Ascending aorta (tissue), 2 donors: ENCODE results near the gene SNTG2. TPM values are rescaled to one million over a fixed set of nuclear protein-coding genes. Genes with fewer than 3 reads are reported as not detected.

ENCODE experiments used
- DNase-seq, 2 donors: peaks; one replicate each; pipeline ENCODE4 v3.0.0-alpha.2; 2019; ENCODE audit warnings: low spot score in 2 of 2
- H3K27ac ChIP-seq, 2 donors: fragments of 200-600 bp; sonication (generic); one replicate each; pipeline ENCODE4 v1.5.1; 2016 to 2017; ENCODE audit warnings: mild to moderate bottlenecking in 1 of 2
- H3K27me3 ChIP-seq: fragments of 200-600 bp; sonication (generic); one replicate; pipeline ENCODE4 v1.5.1; 2017
- H3K36me3 ChIP-seq, 2 donors: fragments of 200-600 bp; sonication (generic); one replicate each; pipeline ENCODE4 v1.5.1; 2016
- H3K4me1 ChIP-seq, 2 donors: fragments of 200-600 bp; sonication (generic); one replicate each; pipeline ENCODE4 v1.5.1; 2016 to 2017; ENCODE audit warnings: mild to moderate bottlenecking in 1 of 2
- H3K4me3 ChIP-seq, 2 donors: fragments of 200-600 bp; sonication (generic); one replicate each; pipeline ENCODE4 v1.5.1; 2016 to 2017; ENCODE audit warnings: mild to moderate bottlenecking in 1 of 2
- H3K9me3 ChIP-seq, 2 donors: fragments of 200-600 bp; sonication (generic); one replicate each; pipeline ENCODE4 v1.5.1; 2016
- intact Hi-C: fragments of 100-400 bp; cut with DNase I; formaldehyde crosslinking; loops from one replicate; pipeline ENCODE4 v1.15.1; 2023
- total RNA-seq: library from RNA; depleted of rRNA; stranded (reverse); fragments of >200 nt; gene quantifications from one replicate; pipeline ENCODE4 v1.1.0, GENCODE V29; 2016
- TF ChIP-seq, protein P1 (sequence below), 3 experiments: fragments of 200-600 bp in 2 of 3; fragments of 450-650 bp in 1 of 3; sonication (generic) in 2 of 3; IDR thresholded peaks; one replicate each; pipeline ENCODE4 v1.5.1; 2016 to 2019; ENCODE audit warnings: antibody characterized with exemption in 3 of 3, mild to moderate bottlenecking in 1 of 3, moderate library complexity in 1 of 3

Gene SNTG2
- total RNA-seq, 1 donor from 2014 or later, result 9.9 TPM

DNA sequence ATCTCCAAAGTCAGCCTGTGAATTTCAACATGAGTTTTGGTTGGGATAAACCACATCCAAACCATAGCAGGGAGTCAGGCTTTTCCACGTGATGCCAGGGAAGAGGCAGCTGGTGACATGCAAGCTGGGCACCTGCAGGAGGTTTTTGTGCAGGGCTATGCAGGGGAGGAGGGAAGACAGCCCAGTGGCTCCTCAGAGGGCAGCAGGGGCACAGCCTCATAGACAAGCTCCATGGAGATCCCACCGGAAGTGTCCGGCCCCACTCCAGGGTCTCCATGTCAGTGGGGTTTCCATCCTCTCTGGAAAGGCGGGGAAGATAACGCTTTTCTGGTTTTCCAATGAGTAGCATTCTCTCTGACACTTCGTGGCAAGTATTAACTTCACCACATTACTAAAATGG, 327.0 kb downstream of the SNTG2 start:
- no peak for DNase-seq
- H3K9me3 ChIP-seq, result no peaks in the 10 kb centered on the region
- H3K4me3 ChIP-seq, result no peak overlapping the region
- no peaks in the 10 kb centered on the region for H3K36me3 ChIP-seq
- intact Hi-C loops, result no loop called here
- no peak overlapping the region for H3K27ac ChIP-seq
- H3K27me3 ChIP-seq, result no peaks in the 10 kb centered on the region
- TF ChIP-seq, protein P1, sequence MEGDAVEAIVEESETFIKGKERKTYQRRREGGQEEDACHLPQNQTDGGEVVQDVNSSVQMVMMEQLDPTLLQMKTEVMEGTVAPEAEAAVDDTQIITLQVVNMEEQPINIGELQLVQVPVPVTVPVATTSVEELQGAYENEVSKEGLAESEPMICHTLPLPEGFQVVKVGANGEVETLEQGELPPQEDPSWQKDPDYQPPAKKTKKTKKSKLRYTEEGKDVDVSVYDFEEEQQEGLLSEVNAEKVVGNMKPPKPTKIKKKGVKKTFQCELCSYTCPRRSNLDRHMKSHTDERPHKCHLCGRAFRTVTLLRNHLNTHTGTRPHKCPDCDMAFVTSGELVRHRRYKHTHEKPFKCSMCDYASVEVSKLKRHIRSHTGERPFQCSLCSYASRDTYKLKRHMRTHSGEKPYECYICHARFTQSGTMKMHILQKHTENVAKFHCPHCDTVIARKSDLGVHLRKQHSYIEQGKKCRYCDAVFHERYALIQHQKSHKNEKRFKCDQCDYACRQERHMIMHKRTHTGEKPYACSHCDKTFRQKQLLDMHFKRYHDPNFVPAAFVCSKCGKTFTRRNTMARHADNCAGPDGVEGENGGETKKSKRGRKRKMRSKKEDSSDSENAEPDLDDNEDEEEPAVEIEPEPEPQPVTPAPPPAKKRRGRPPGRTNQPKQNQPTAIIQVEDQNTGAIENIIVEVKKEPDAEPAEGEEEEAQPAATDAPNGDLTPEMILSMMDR (IDR thresholded peaks at IDR 0.05), result no peak
- no peaks in the 10 kb centered on the region for H3K4me1 ChIP-seq

DNA sequence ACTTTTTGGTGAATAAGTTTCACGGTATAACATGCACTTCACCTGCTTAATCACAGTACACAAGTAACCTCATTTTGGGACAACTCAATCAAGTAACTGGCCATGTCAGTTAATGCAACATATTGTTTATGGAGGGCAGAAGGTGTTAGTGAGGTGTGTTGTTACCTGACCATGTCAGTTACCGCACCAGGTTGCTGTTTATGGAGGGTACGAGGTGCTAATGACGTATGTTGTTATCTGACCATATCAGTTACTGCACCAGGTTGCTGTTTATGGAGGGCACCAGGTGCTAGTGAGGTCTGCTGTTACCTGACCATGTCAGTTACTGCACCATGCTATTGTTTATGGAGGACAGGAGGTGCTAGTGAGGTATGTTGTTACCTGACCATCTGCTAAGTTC, 327.5 kb downstream of the SNTG2 start:
- Histone ChIP-seq H3K4me3 (no peak overlapping the region), H3K27me3 (no peaks in the 10 kb centered on the region), H3K9me3 (no peaks in the 10 kb centered on the region), H3K36me3 (no peaks in the 10 kb centered on the region), H3K27ac (no peak overlapping the region), H3K4me1 (no peaks in the 10 kb centered on the region)
- TF ChIP-seq, protein P1 (IDR thresholded peaks at IDR 0.05), result no peak
- no peak for DNase-seq
- intact Hi-C loops, result no loop called here

DNA sequence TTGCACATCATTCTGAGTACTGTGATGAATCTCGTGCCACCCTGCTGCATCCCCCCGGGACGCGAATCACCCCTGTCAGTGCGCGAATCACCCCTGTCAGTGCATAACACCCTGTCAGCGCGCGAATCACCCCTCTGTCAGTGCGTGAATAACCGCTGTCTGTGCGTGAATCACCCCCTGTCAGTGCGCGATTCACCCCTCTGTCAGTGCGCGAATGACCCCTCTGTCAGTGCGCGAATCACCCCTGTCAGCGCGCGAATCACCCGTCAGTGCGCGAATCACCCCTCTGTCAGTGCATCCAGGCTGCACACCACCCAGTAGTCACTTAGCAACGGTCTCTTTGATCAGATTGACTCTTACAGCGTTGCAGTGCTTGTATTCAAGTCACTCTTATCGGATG, 328.2 kb downstream of the SNTG2 start:
- TF ChIP-seq, protein P1 (IDR thresholded peaks at IDR 0.05), result no peak
- Histone ChIP-seq H3K4me1 (no peaks in the 10 kb centered on the region), H3K36me3 (no peaks in the 10 kb centered on the region), H3K4me3 (no peak overlapping the region), H3K27ac (no peak overlapping the region), H3K27me3 (no peaks in the 10 kb centered on the region), H3K9me3 (no peaks in the 10 kb centered on the region)
- intact Hi-C loops, result no loop called here
- no peak for DNase-seq

DNA sequence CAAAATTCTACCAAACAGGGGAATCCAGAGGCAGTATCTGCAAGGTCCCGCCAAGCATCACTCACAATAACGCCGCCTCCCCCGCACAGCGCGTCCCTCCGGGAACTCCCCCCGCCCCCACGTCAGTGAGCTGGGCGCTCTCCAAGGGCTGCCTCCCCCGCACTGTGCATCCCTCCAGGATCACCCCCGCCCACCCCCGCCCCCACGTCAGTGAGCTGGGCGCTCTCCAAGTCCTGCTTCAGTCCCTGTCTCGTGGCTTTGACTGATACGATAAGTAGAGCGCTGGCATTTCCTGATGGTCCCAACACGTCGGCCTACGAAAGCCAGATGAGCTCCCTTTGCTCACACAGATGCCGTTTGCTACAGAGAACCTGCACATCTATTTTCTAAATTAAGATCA, 331.9 kb downstream of the SNTG2 start:
- intact Hi-C loops, result no loop called here
- H3K4me1 ChIP-seq, result no peaks in the 10 kb centered on the region
- H3K36me3 ChIP-seq, result no peaks in the 10 kb centered on the region
- no peak for DNase-seq
- H3K27ac ChIP-seq, result no peak overlapping the region
- H3K9me3 ChIP-seq, result no peaks in the 10 kb centered on the region
- H3K27me3 ChIP-seq, result no peaks in the 10 kb centered on the region
- TF ChIP-seq, protein P1 (IDR thresholded peaks at IDR 0.05), result no peak
- no peak overlapping the region for H3K4me3 ChIP-seq

DNA sequence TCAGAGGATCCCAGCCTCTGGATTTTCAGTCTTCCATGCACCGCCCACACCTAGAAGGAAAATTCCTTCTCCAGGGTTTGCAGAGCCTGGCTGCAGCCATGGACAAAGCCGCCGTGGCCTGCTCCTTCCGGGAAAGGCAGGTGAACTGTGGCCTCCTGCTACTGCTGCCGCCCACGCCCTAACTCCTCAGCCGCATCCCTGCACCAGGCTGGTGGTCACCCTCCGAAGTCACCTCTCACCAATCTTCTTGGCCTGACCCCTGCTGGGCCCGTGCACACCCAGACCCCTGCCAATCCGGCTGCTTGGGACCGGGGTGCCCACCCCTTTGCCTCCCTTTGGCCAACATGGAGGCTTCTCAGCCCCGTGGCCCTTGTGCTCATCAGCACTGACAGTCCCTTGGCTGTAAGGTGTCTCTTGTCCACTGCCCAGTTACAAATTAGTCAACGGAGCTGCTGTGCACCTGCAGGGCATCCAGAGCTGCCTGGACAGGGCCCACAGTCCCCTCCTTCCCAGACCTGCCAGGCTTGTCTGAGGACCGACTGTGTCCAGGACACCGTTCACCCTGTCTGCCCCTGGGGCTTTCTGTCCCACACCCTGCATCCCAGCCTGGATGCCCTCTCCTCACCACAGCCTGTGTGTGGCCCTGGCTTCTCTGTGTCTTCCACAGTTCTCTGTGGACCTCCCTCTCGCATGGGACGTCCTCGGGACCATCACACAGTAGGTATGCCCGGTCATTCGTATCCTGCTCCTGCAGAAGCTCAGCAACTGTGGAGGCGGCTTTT, 332.6 kb downstream of the SNTG2 start:
- Histone ChIP-seq H3K4me1 (no peaks in the 10 kb centered on the region), H3K4me3 (no peak overlapping the region), H3K27ac (no peak overlapping the region), H3K27me3 (no peaks in the 10 kb centered on the region), H3K9me3 (no peaks in the 10 kb centered on the region), H3K36me3 (no peaks in the 10 kb centered on the region)
- intact Hi-C loops, result no loop called here
- DNase-seq, result no peak
- TF ChIP-seq, protein P1 (IDR thresholded peaks at IDR 0.05), result no peak
